Hematopoietic multipotent progenitor cell (in vitro differentiated cells): ENCODE results near the gene PHKA2. TPM values are rescaled to one million over a fixed set of nuclear protein-coding genes. Genes with fewer than 3 reads are reported as not detected.
A peak's percentile ranks its signal among the peaks of the same experiment; 100 is the strongest.
"Not testable (repeated sequence)": the region's sequence is repeated elsewhere in the genome, so short reads cannot be mapped to it uniquely, and the experiment has no call there.

Experiments
- DNase-seq, 3 donors: peaks; one replicate each; pipeline ENCODE4 v3.0.0-alpha.2; 2011 to 2015; ENCODE audit warnings: low read depth in 2 of 3, low spot score in 2 of 3
- small RNA-seq: library from RNA; depleted of rRNA; stranded (forward); fragments of <200 nt; gene quantifications from one replicate; pipeline ENCODE3, GENCODE V24; 2012
- total RNA-seq: library from RNA; depleted of rRNA; stranded (reverse); fragments of >200 nt; gene quantifications from one replicate; pipeline ENCODE4 v1.2.3, GENCODE V29; 2012

Gene PHKA2
- total RNA-seq, 1 donor = 36.6 TPM

DNA sequence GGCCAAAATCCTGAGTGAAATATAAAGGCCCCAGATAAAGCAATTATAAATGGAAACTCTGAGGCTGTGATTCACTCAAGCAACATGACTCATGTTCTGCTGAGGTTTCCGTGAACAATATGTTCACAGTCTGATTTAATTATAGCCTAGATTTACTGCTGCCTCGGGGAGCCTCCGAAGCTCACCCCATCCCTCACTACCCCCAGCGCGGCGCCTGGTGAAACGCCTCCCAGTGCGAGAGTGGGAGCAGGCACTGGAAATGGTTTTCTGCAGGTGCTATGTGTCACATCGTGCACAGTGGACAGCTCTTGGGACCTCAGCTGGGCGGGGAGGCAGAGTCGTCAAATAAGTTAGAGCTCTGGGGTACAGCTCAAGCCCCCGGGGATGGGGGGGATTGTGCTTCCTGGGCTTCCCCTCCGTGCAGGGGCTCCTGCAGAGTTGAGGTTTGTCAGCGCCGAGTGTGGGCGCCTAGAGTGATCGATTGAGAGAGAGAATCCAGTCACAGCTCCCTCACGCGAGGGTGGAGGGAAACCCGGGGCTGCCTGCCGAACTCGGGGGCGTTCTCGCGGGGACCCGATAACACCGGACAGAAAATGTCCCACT is 110.6 kb downstream of the PHKA2 start:
- no peak for DNase-seq

- DNase-seq = no peak
Observed at GRCh38 chrX:18872621-18873020, 111.3 kb downstream of the PHKA2 start.

DNA sequence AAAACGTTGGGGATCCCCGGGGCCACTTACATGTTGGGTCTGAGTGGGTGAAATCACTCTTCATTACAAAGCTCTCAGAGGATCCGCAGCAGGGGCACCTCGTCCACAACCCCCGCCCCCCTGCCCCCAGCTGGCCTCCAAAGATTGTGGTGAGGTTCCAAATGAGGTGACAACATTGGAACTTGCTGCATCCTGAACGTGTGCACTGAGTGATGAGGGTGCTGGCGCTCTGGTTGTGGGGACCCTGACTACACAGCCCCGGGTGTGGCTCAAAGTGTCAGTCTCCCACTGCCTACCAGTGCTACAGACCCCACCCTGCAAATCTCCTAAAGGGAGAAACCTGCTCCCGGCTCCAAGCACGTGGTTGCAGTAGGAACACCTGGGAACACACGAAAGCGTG is 111.9 kb downstream of the PHKA2 start:
- DNase-seq = no peak

- DNase-seq = no peak
Observed at GRCh38 chrX:18871161-18871890, 112.6 kb downstream of the PHKA2 start.

DNA sequence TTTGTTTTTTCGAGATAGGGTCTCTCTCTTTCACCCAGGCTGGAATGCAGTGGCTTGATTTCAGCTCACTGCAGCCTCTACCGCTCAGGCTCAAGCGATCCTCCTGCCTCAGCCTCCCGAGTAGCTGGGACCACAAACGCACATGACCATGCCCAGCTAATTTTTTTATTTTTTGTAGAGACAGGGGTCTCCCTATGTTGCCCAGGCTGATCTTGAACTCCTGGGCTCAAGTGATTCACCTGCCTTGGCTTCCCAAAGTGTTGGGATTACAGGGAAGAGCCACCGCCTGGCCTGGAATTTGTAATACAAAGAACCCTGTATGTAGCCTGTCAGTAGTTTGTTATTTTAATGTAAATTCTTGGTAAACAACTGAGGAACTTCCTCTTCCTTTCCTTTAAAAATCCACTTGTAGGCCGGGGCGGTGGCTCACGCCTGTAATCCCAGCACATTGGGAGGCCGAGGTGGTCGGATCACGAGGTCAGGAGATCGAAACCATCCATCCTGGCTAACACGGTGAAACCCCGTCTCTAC is 119.5 kb downstream of the PHKA2 start:
- no peak for DNase-seq

DNA sequence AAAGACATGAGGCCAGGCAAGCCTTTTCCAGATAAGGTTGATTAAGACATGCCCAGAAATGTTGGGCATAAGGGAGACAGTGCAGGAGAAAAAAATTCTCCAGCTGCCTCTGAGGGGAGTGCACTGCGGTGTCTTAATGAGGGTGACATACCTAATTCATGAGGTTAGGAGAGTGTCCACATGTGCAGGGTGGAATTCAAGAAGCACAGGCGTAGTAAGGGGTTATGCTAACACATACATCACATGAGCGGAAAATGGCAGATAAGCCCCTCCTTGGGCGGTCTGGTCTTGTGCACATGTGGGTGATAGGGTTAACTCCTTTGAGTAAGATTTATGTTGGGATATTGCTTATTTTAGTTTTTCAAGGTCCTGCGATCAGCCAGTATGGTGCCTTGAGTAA is 122.4 kb downstream of the PHKA2 start:
- DNase-seq = no peak

DNA sequence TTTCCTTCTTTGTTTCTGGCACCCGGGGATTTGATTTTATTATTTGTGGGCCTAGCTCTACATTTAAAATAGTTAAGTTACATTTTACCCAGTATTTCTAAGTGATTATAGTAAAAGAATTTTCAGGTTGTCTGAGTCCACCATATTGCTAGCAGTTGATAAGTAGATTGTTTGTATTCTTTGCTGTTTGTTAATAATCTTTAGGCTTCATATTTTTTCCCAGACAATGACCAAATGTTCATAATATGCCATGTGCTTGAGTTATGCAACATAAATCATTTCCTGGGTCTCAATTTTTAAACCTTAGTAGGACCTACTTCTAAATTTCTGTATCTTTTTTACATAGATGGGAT is 127.3 kb downstream of the PHKA2 start:
- DNase-seq = peak in 1 of 3 donors; percentile 32

DNA sequence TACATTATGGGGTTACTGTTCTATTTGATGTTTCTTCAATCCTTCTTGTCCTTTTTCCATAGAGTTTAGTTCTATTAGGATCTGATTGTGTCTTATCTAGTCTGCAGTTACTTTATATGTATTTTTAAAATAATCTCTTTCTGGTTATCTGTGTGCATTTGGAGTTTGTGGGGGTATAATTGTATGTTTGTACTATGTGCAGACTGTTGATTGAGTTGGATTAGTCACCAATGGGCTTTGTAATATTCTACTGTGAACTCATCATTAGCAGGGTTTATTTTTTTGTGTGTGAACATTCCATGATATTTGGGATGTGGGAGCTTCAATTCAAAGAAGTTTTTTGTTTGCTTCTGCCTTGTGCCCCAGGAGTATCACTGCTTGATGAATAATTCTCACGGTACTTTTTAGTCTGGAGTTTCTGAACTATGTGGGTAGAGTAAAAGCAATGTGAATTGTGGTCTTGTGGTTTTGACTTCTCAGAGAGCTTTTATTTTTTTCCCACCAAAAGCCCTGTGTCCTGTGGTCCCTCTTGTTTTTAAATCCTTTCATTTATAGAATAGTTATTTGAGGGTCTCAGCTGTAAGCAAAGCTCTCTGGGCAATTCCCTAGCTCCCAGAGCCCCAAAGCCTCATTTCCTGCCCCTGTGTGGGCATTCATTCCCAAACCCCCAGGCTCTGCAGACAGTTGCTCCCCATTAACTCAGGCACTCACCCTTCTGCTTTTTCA is 127.8 kb downstream of the PHKA2 start:
- peak in 2 of 3 donors; percentile 10 to 46 for DNase-seq

GRCh38 chrX:18847901-18848300 is 136.0 kb downstream of the PHKA2 start:
- not testable (repeated sequence) for DNase-seq

Small RNAs within 50 kb of the gene (small RNA-seq; reads per million reads assigned to genes)
- gene RN7SL48P = not detected

Other genes starting within 250 kb of the PHKA2 start
- gene ADGRG2, start 138.4 kb upstream of the PHKA2 start, total RNA-seq = not detected